ENCODE results near the gene SSRP1. TPM values are rescaled to one million over a fixed set of nuclear protein-coding genes. Genes with fewer than 3 reads are reported as not detected.

Gene SSRP1
- total RNA-seq (2022; extraction: Qiagen RNA extraction; ENCODE audit: low read depth), result 215 to 266 TPM (median 242 TPM) in 5 replicates

GRCh38 chr11:57335343-57336110 is at the start of gene SSRP1:
Gene SSRP1, minus strand, starts transcription at chr11:57335892. Its CDS starts 771 bp downstream, at chr11:57335121.

DNA sequence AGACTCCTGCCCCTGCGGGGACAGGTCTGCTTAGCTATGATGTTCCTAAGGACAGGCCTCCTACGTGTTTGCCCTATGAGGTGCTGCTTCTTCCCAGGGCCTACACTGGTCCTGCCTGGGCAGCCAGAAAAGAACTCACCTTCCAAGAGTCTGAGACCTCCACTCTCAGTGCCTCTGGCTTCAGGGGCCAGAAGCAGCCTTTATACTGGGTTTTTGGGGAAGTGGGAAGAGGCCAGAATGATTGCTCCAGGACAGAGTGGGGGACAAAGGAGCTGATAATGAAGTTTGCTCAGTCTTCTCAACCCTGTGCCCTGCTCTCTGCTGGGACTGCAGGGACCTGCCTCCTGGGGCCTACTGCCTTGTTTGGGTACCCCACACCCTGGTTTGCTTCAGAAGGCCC is 45.3 kb upstream of the SSRP1 start, which contains the start of gene PRG3:
PRG3 (minus strand) TSS at position 176 of the 400 bp plus-strand sequence. CDS start 442 bp downstream, outside the sequence.

DNA sequence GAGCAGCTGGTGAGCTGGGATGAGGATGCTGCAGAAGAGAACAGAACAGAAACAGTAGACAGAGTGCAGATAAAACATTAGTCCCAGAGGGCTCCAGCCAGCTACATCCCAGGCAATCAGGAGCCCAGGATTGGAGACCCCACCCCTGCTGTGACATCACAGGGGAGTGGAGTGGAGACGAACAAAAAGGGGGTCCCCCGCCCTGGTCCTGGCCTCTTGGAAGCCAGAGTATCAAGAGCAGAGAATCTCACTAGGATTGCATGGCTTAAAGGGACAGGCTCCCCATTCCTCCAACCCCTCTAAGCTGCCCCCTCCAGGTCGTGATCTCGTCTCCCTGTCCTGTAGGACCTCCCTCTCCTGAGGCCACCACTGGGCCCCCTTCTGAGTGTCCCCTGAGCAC is 2.5 kb upstream of the SSRP1 start, which contains the start of gene P2RX3:
P2RX3 (plus strand) TSS at position 211 of the 400 bp plus-strand sequence. CDS start 199 bp downstream, outside the sequence.

GRCh38 chr11:57324886-57325734 is 10.6 kb downstream of the SSRP1 start, which contains the start of gene TNKS1BP1:
Gene TNKS1BP1, minus strand, starts transcription at chr11:57324952. Its CDS starts 3,067 bp downstream, at chr11:57321885.

Other genes starting within 250 kb of the SSRP1 start
- not detected in 5 replicates for gene LRRC55, start 153.9 kb downstream of the SSRP1 start, total RNA-seq (2022; extraction: Qiagen RNA extraction; ENCODE audit: low read depth)
- gene APLNR, start 98.6 kb downstream of the SSRP1 start, total RNA-seq (2022; extraction: Qiagen RNA extraction; ENCODE audit: low read depth), result not detected in 5 replicates
- gene TNKS1BP1, start 10.9 kb downstream of the SSRP1 start, total RNA-seq (2022; extraction: Qiagen RNA extraction; ENCODE audit: low read depth), result 56.8 to 94.4 TPM (median 86.4 TPM) in 5 replicates
- gene P2RX3, start 2.5 kb upstream of the SSRP1 start, total RNA-seq (2022; extraction: Qiagen RNA extraction; ENCODE audit: low read depth), result 0.19 to 0.31 TPM (median 0.22 TPM) in 4 of 5 replicates, not detected in the other
- gene PRG3, start 45.3 kb upstream of the SSRP1 start, total RNA-seq (2022; extraction: Qiagen RNA extraction; ENCODE audit: low read depth), result not detected in 5 replicates
- gene PRG2, start 54.8 kb upstream of the SSRP1 start, total RNA-seq (2022; extraction: Qiagen RNA extraction; ENCODE audit: low read depth), result not detected in 5 replicates
- gene SLC43A3, start 91.2 kb upstream of the SSRP1 start, total RNA-seq (2022; extraction: Qiagen RNA extraction; ENCODE audit: low read depth), result 0.38 to 0.75 TPM (median 0.53 TPM) in 5 replicates
- gene RTN4RL2, start 124.6 kb upstream of the SSRP1 start, total RNA-seq (2022; extraction: Qiagen RNA extraction; ENCODE audit: low read depth), result 40.5 to 105 TPM (median 92.6 TPM) in 5 replicates
- 2.1 to 3.7 TPM (median 2.9 TPM) in 5 replicates for gene SLC43A1, start 179.8 kb upstream of the SSRP1 start, total RNA-seq (2022; extraction: Qiagen RNA extraction; ENCODE audit: low read depth)
- 147 to 188 TPM (median 152 TPM) in 5 replicates for gene TIMM10, start 194.9 kb upstream of the SSRP1 start, total RNA-seq (2022; extraction: Qiagen RNA extraction; ENCODE audit: low read depth)
- gene SMTNL1, start 201.7 kb upstream of the SSRP1 start, total RNA-seq (2022; extraction: Qiagen RNA extraction; ENCODE audit: low read depth), result not detected in 5 replicates
- gene UBE2L6, start 231.8 kb upstream of the SSRP1 start, total RNA-seq (2022; extraction: Qiagen RNA extraction; ENCODE audit: low read depth), result 31.1 to 38.6 TPM (median 35.6 TPM) in 5 replicates

All from A549 treated with ZK216348 at 1 μM for 4 hours (cell line).